DMS153 (cell line): ENCODE measurements around the gene GDF9.
A peak's percentile ranks its signal among the peaks of the same experiment; 100 is the strongest.

Source experiments
- DNase-seq: peaks from one replicate; lab custom pipeline; 2025; lab: John Stamatoyannopoulos, UW

GDF9 gene

DNA sequence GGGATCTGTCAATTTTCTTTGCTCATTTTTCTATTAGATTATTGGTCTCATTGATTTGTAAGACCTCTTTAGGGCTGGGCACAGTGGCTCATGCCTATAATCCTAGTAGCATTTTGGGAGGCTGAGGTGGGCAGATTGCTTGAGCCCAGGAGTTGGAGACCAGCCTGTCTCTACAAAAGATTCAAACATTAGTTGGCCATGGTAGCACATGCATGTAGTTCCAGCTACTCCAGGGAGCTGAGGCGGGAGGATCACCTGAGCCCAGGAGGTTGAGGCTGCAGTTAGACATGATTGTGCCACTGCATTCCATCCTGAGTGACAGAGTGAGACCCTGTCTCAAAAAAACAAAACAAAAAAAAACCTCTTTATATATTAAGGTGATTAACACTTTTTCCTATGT, 29.4 kb downstream of the GDF9 start:
- DNase-seq = no peak

- no peak for DNase-seq
Measured at GRCh38 chr5:132834057-132834456, 32.2 kb downstream of the GDF9 start.

DNA sequence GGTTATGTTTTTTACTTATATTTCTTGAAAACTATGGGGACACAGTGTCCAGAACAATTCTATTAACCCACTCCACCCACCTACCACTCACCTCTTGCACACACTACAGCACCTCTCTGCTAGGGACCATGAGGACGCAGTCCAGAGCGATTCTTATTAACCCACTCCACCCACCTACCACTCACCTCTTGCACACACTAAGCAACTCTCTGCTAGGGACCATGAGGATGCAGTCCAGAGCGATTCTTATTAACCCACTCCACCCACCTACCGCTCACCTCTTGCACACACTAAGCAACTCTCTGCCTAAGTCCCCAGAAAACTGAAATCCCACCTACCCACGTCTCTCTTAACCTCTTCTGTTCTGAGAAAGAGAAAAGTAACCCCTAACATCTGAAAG, 33.7 kb downstream of the GDF9 start:
- no peak for DNase-seq

- no peak for DNase-seq
Measured at GRCh38 chr5:132831095-132831860, 35.0 kb downstream of the GDF9 start.

DNA sequence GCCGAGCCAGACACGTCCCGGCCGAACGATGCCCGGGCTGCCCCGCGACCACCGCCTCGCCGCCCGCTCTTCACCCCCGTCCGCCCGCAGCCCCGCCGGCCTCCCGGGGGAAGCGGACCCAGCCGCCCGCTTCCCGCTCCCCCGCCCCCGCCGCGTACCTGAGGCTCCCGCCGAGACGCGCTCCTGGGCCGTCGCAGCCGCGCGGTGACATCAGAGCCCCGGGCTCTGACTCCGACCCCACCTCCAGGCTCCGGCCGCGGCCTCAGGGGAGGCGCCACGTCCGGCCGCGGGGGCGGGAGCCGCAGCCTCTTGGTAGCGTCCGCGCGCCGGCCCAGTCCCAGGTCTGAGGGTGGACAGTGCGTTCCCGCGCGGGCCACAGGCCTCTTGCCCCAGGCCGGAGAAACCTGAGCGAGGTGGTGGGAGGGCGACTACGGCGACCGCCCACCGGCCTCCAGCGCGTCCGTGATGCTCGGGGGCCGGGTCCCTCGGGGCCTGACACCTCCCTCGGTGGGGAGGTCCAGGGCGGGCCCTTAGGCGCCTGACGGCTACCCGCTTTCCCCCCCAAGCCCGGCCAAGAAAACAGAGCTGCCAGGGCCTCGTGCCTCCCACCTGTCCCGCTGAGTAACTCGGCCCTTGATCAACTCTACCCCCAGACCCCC, 35.7 kb downstream of the GDF9 start, which contains the start of gene SHROOM1:
SHROOM1 (minus strand) TSS at position 212 of the 659 bp plus-strand sequence. CDS start 4,507 bp downstream, outside the sequence.
- no peak for DNase-seq

DNA sequence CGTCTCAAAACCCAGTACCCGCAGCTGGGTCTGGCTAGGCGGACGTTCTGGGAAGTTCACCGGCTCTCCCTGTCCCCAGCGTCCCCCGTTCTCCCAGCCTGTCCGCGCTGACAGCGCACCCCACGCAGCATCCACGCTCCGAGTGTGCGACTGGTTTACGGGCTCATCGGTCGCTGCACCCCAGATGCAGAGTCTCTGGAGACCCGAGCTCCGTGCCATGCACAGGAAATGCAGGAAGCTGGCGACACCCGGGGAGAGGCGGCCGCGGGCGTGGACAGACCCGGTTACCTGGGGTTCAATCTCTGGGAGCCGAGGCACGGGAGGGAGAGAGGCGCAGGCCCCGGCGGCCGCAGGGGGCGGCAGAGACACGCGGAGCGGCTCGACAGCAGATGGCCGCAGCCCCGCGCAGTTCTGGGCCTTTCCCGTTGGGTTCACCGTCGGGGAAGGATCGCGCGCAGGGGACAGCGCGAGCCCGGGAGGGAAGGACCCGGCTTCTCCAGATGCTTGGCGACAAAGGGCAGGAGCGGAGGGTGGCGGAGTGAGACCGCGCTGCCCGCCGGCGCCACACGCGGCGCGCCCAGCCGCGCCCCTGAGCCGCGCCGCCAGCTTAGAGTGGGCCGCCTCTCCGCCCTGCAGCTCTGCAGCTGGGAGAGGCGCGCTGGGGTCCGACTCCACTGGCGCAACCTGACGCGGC, 36.4 kb downstream of the GDF9 start:
- DNase-seq = no peak

DNA sequence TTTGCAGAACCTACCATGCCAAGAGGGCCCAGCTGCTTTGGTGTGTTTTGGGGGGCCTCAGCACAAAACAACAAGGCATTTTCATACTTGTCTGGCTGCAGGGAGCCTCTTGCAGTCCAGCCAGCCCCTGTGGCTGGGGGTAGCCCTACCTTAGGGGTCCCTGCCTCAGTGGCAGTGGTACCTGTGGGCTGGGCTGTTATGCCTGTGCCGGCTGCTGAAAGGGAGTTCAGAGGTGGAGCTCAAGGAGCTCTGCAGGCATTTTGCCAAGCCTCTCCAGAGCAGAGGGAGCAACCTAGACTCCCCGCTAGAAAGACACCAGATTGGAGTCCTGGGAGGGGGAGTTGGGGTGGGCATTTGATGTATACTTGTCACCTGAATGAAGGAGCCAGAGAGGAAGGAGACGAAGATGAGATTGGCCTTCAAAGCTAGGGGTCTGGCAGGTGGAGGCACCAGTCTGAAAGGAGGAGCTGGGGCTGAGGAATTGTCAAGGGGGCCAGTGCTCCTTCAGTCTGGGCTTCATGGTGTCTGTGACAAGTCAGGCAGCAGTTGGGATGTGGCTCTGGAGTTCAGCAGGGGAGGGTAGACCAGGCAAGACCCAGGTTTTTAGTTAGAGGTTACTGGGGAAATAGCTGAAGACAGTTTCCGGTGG, 37.3 kb downstream of the GDF9 start:
- DNase-seq = no peak

GRCh38 chr5:132827943-132828673, 38.2 kb downstream of the GDF9 start:
- no peak for DNase-seq

GRCh38 chr5:132826424-132827082, 39.7 kb downstream of the GDF9 start:
- DNase-seq = no peak

DNA sequence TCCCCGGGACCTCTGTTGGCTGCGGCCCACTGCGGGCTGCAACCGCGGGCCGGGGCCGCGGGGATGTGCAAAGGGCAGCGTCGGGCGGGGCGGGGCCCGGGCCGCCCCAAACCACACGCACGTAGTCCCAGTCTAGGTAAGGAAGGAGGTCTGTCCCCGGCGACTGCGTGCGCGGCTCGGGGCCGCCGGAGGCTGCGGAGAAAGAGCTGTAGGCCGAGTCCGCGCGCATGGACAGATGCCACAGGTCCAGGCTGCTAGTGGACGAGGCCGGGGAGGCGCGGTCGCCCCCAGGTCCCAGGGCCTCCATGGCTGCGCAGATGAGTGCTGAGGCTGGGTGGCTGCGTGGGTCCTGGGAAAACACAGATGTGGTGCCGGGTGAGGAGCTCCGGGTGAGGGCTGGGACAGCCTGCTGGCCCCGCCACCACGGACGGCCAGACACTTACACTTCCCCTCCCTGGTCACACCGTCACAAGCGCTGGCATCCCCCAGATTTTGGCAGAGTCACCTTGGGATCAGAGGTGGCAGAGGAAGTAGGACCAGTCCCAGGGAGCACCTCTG, 40.4 kb downstream of the GDF9 start:
- DNase-seq = no peak

- DNase-seq = no peak
Measured at GRCh38 chr5:132825033-132825833, 41.0 kb downstream of the GDF9 start.

GRCh38 chr5:132824426-132824825, 41.8 kb downstream of the GDF9 start:
- no peak for DNase-seq

- DNase-seq = no peak
Measured at GRCh38 chr5:132823481-132824050, 42.7 kb downstream of the GDF9 start.

DNA sequence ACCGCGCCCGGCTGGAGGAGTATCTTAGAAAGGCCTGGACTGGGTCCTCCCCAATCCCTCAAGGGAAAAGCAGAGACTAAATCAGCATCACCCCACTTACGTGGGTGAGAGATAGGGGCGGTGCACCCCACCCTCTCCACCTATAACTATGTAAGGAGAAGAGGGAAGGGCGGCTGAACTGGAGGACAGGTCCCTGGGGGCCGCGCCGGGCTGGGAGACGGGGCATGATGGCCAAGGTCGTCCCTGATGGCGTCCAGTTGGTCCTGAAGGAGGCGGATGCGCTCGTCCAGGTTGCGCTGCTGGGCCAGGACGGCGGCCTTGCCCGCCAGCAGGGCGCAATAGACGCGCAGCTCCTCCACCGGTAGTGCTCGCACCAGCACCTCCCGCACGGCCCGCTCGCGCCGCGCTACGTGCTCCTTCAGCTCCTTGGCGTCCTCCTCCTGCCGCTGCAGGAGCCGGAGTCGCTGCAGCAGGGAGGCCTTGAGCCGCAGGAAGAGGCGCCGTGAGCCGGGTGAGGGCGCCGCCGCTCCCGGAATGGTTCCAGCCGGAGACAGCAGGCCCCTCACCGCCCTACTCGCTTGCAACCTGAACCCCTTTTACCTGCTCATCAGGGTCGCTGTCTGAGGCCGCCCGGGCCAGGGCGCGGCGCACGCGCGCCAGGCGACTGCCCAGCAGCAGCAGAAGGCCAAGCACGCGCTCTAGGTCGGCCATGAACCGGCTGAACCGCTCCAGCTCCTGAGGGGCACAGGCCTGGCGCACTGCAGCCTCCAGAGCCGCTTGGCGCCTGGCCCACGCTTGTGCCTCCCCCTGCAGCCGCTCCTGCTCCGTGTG, 43.4 kb downstream of the GDF9 start:
- DNase-seq = no peak

- no peak for DNase-seq
Measured at GRCh38 chr5:132821791-132822190, 44.5 kb downstream of the GDF9 start.

GRCh38 chr5:132821350-132821749, 44.9 kb downstream of the GDF9 start:
- no peak for DNase-seq

GRCh38 chr5:132820162-132820754, 46.0 kb downstream of the GDF9 start:
- DNase-seq = peak; percentile 67

DNA sequence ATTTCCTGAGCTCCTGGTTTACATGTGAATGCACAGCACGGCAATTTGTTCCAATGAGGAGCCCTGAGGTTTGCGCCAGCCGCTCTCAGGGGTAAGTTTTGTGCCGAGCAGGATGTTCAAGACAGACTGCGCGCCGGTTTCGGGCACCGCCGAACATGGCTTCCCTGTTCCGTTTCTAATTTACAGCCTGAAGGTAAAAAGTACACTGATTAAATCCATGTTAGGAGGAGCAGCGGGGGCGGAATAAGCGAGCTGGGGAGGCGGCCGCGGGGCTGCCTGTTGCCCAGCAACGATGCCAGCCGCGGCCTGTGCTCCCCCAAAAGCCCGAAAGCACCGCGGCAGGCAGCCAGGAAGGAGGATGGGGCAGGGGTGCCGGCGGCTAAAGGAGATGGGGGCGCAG, 46.8 kb downstream of the GDF9 start:
- no peak for DNase-seq
